OCI-LY7 (cell line): ENCODE data around the gene CRACDL.

ENCODE experiments used
- CTCF ChIP-seq: fragments of 200-600 bp; sonication (generic); conservative IDR thresholded peaks from 2 replicates; pipeline ENCODE4 v1.5.1; 2014; ENCODE audit warnings: mild to moderate bottlenecking, antibody characterized with exemption, low read length, moderate library complexity, mixed read lengths
- EZH2phosphoT487 ChIP-seq: fragments of 200-600 bp; sonication (generic); IDR thresholded peaks from 2 replicates; pipeline ENCODE4 v1.6.1; 2018; ENCODE audit warnings: low read depth, borderline replicate concordance, mild to moderate bottlenecking, mixed run types, antibody characterized with exemption, low read length, moderate library complexity, mixed read lengths

- TF ChIP-seq CTCF (no peak), EZH2phosphoT487 (no peak)
Observed at GRCh38 chr2:98759338-98759737, 176.7 kb downstream of the CRACDL start.
